Midbrain (tissue), 1 donor: ENCODE data around the gene CKS1B.

Experiments used
- DNase-seq: peaks from one replicate; lab custom pipeline; 2025; lab: John Stamatoyannopoulos, UW

Gene CKS1B

GRCh38 chr1:155002464-155003226 lies 28.2 kb downstream of the CKS1B start, which contains the start of gene ZBTB7B:
ZBTB7B (plus strand) TSS chr1:155002802; CDS start chr1:155014661, 11,859 bp downstream.
- DNase-seq, result peak; percentile 30

GRCh38 chr1:155003227-155003765 lies 28.8 kb downstream of the CKS1B start:
- DNase-seq, result peak; percentile 58

- peak; percentile 58 for DNase-seq
Measured at GRCh38 chr1:155003766-155004351, 29.4 kb downstream of the CKS1B start.

GRCh38 chr1:155004352-155005075 lies 30.0 kb downstream of the CKS1B start:
- peak; percentile 30 for DNase-seq

- DNase-seq, result peak; percentile 75
Measured at GRCh38 chr1:155005076-155006011, 30.9 kb downstream of the CKS1B start.

- DNase-seq, result peak; percentile 26
Measured at GRCh38 chr1:155006601-155007101, 32.2 kb downstream of the CKS1B start.

- DNase-seq, result peak; percentile 48
Measured at GRCh38 chr1:155007251-155007828, 32.9 kb downstream of the CKS1B start.

- no peak for DNase-seq
Measured at GRCh38 chr1:155008015-155008941, 33.8 kb downstream of the CKS1B start.

GRCh38 chr1:155009221-155009711 lies 34.8 kb downstream of the CKS1B start:
- no peak for DNase-seq

GRCh38 chr1:155009742-155010141 lies 35.3 kb downstream of the CKS1B start:
- DNase-seq, result no peak

- DNase-seq, result no peak
Measured at GRCh38 chr1:155010211-155010918, 35.9 kb downstream of the CKS1B start.

- DNase-seq, result no peak
Measured at GRCh38 chr1:155011004-155011416, 36.5 kb downstream of the CKS1B start.

- no peak for DNase-seq
Measured at GRCh38 chr1:155011437-155012025, 37.0 kb downstream of the CKS1B start.

GRCh38 chr1:155012026-155012546 lies 37.6 kb downstream of the CKS1B start:
- DNase-seq, result peak; percentile 84

GRCh38 chr1:155012776-155013602 lies 38.5 kb downstream of the CKS1B start:
- DNase-seq, result no peak

GRCh38 chr1:155013632-155014031 lies 39.2 kb downstream of the CKS1B start:
- no peak for DNase-seq
